Body of pancreas (tissue), 4 donors: Measurements from ENCODE around the gene CDKAL1.

Experiments
- POLR2A ChIP-seq, 3 donors: fragments of 450-650 bp; IDR thresholded peaks; one replicate each; pipeline ENCODE4 v1.6.1; 2016; ENCODE audit warnings: antibody characterized with exemption in 3 of 3, mild to moderate bottlenecking in 2 of 3
- TF ChIP-seq, protein P1 (sequence below), 7 experiments: fragments of 450-650 bp in 4 of 7; fragments of 200-600 bp in 3 of 7; sonication (generic) in 3 of 7; IDR thresholded peaks; one replicate each; pipeline ENCODE4 v1.5.1; 2016 to 2019; ENCODE audit warnings: antibody characterized with exemption in 7 of 7

- TF ChIP-seq, protein P1, sequence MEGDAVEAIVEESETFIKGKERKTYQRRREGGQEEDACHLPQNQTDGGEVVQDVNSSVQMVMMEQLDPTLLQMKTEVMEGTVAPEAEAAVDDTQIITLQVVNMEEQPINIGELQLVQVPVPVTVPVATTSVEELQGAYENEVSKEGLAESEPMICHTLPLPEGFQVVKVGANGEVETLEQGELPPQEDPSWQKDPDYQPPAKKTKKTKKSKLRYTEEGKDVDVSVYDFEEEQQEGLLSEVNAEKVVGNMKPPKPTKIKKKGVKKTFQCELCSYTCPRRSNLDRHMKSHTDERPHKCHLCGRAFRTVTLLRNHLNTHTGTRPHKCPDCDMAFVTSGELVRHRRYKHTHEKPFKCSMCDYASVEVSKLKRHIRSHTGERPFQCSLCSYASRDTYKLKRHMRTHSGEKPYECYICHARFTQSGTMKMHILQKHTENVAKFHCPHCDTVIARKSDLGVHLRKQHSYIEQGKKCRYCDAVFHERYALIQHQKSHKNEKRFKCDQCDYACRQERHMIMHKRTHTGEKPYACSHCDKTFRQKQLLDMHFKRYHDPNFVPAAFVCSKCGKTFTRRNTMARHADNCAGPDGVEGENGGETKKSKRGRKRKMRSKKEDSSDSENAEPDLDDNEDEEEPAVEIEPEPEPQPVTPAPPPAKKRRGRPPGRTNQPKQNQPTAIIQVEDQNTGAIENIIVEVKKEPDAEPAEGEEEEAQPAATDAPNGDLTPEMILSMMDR (IDR thresholded peaks at IDR 0.05): no peak
- no peak for TF ChIP-seq POLR2A (IDR thresholded peaks at IDR 0.05)
These were observed 72.6 kb downstream of the CDKAL1 start for GRCh38 chr6:20606831-20607230.
